K562 (cell line): ENCODE data around the gene THRSP. TPM values are rescaled to one million over a fixed set of nuclear protein-coding genes. Genes with fewer than 3 reads are reported as not detected.

Experiments
- CTCFL ChIP-seq: IDR thresholded peaks from 2 replicates; pipeline ENCODE4 v1.6.1; 2011; ENCODE audit warnings: borderline replicate concordance, low read depth, mild to moderate bottlenecking, moderate library complexity, low read length; ENCODE audit not compliant: insufficient read depth, poor library complexity, severe bottlenecking
- DNMT1 ChIP-seq: fragments of 450-650 bp; IDR thresholded peaks from 2 replicates; pipeline ENCODE4 v1.6.1; 2016; ENCODE audit warnings: antibody characterized with exemption, mild to moderate bottlenecking
- FOS ChIP-seq: IDR thresholded peaks from 3 replicates; pipeline ENCODE4 v1.6.1; 2011; ENCODE audit not compliant: insufficient read length; ENCODE audit errors: extremely low read depth
- FOXK1 ChIP-seq: sonication (generic); formaldehyde crosslinking; IDR thresholded peaks from 2 replicates; pipeline ENCODE4 v1.8.0; 2022; ENCODE audit warnings: missing genetic modification reagents, mild to moderate bottlenecking, borderline replicate concordance
- FOXO4 ChIP-seq: fragments of 450-650 bp; formaldehyde crosslinking; IDR thresholded peaks from 2 replicates; pipeline ENCODE4 v1.4.0; 2020; ENCODE audit warnings: mild to moderate bottlenecking, moderate library complexity
- FUS ChIP-seq: fragments of 200-400 bp; formaldehyde crosslinking; optimal IDR thresholded peaks from 2 replicates; pipeline ENCODE3; 2017; ENCODE audit warnings: low read depth, low read length
- HDAC6 ChIP-seq: IDR thresholded peaks from 2 replicates; pipeline ENCODE4 v1.6.1; 2012; ENCODE audit warnings: low read depth, mild to moderate bottlenecking, control low read depth, inconsistent platforms, low read length, moderate library complexity
- HMGXB4 ChIP-seq: sonication (generic); formaldehyde crosslinking; IDR thresholded peaks from 2 replicates; pipeline ENCODE4 v1.8.1; 2023; ENCODE audit warnings: mild to moderate bottlenecking, missing genetic modification reagents
- HNRNPLL ChIP-seq: fragments of 200-400 bp; formaldehyde crosslinking; IDR thresholded peaks from 2 replicates; pipeline ENCODE4 v1.6.1; 2017; ENCODE audit warnings: low read length, low read depth, mild to moderate bottlenecking; ENCODE audit not compliant: poor library complexity, severe bottlenecking
- MCM3 ChIP-seq: fragments of 450-650 bp; IDR thresholded peaks from 2 replicates; pipeline ENCODE4 v1.6.1; 2016
- MCM7 ChIP-seq, 2 experiments: fragments of 450-650 bp; IDR thresholded peaks; 2 replicates each; pipeline ENCODE4 v1.6.1; 2016 to 2018
- MEF2A ChIP-seq: IDR thresholded peaks from 2 replicates; pipeline ENCODE4 v1.6.1; 2011; ENCODE audit warnings: low read depth, mild to moderate bottlenecking, low read length, moderate library complexity; ENCODE audit not compliant: control insufficient read depth
- NCOA2 ChIP-seq, 2 experiments: fragments of 450-650 bp; IDR thresholded peaks; 2 replicates each; pipeline ENCODE4 v1.6.1; 2018; ENCODE audit warnings: mild to moderate bottlenecking in 2 of 2, moderate library complexity in 1 of 2; ENCODE audit not compliant: partially characterized antibody in 2 of 2
- PHF20 ChIP-seq: fragments of 450-650 bp; IDR thresholded peaks from 2 replicates; pipeline ENCODE4 v1.6.1; 2018; ENCODE audit not compliant: partially characterized antibody
- RBM17 ChIP-seq: fragments of 200-400 bp; formaldehyde crosslinking; IDR thresholded peaks from 2 replicates; pipeline ENCODE4 v1.6.1; 2017; ENCODE audit warnings: low read depth, mild to moderate bottlenecking, low read length, borderline replicate concordance
- RBM22 ChIP-seq: fragments of 200-400 bp; formaldehyde crosslinking; IDR thresholded peaks from 2 replicates; pipeline ENCODE4 v1.6.1; 2018; ENCODE audit warnings: low read length, low read depth; ENCODE audit not compliant: poor library complexity, severe bottlenecking
- SNRNP70 ChIP-seq: fragments of 200-400 bp; formaldehyde crosslinking; optimal IDR thresholded peaks from 2 replicates; pipeline ENCODE3; 2017; ENCODE audit warnings: low read depth, low read length
- SREBF1 ChIP-seq: fragments of 150-350 bp; IDR thresholded peaks from 2 replicates; pipeline ENCODE4 v1.6.1; 2014; ENCODE audit warnings: antibody characterized with exemption, low read depth, low read length, borderline replicate concordance
- ZFP36 ChIP-seq: fragments of 150-350 bp; IDR thresholded peaks from 2 replicates; pipeline ENCODE4 v1.6.1; 2018; ENCODE audit warnings: low read length, low read depth; ENCODE audit not compliant: partially characterized antibody
- ZKSCAN3 ChIP-seq: fragments of 250-450 bp; sonication (Bioruptor Pico); IDR thresholded peaks from 2 replicates; pipeline ENCODE4 v1.4.0; 2020
- ZNF140 ChIP-seq: fragments of 250-450 bp; sonication (Bioruptor Pico); IDR thresholded peaks from 2 replicates; pipeline ENCODE4 v1.8.0; 2021; ENCODE audit warnings: moderate library complexity, mild to moderate bottlenecking, inconsistent platforms
- ZNF449 ChIP-seq: fragments of 250-450 bp; sonication (Bioruptor Pico); IDR thresholded peaks from 2 replicates; pipeline ENCODE4 v1.8.0; 2022; ENCODE audit warnings: moderate library complexity, mild to moderate bottlenecking, inconsistent platforms
- polyA plus RNA-seq, 8 experiments: library from polyadenylated mRNA; depleted of rRNA in 4 of 8; stranded (reverse) in 5 of 8; unstranded in 3 of 8; fragments of >200 nt; fragmentation: Nextera tagmentation in 2 of 8; fragmentation: Illumina TruSeq in 1 of 8; extraction: Ambion mirVana in 2 of 8; extraction: Trizol in 1 of 8; gene quantifications; 2 replicates each; pipeline versions ENCODE4 v1.2.1 to v1.2.3, GENCODE V29; 2011 to 2014; ENCODE audit warnings: inconsistent platforms in 1 of 8, missing spikeins in 1 of 8
- total RNA-seq, 7 experiments: library from RNA; depleted of rRNA in 6 of 7; stranded (reverse); fragments of >200 nt in 6 of 7; fragmentation: Illumina TruSeq in 2 of 7; extraction: Trizol in 2 of 7; gene quantifications; 2 replicates each; pipeline versions ENCODE4 v1.2.1 to v1.2.3, GENCODE V29; 2011 to 2021; ENCODE audit warnings: low replicate concordance in 1 of 7

The THRSP gene
- total and polyA plus RNA-seq, 9 of the 15 experiments (the other 6 are each of a cell fraction or from before 2014, with no cell fraction given): 0.23 to 0.56 (median 0.31) TPM; not detected in 2

- TF ChIP-seq MCM3 (no peak), SNRNP70 (no peak), MEF2A (no peak), RBM22 (no peak), FOXO4 (CRISPR knock-in tag) (no peak), CTCFL (no peak), MCM7 (IDR thresholded peaks at IDR 0.05) (no peak), ZFP36 (no peak), SREBF1 (no peak), ZNF449 (CRISPR knock-in tag) (no peak; the same call in 1 of the 2 replicates), RBM17 (no peak), FOXK1 (no peak), ZNF140 (CRISPR knock-in tag) (no peak), FOS (no peak), FUS (no peak), NCOA2 (IDR thresholded peaks at IDR 0.05; ENCODE audit: partially characterized antibody in 2 of 2) (no peak), HNRNPLL (no peak), HDAC6 (no peak), ZKSCAN3 (no peak), HMGXB4 (CRISPR knock-in tag) (no peak), PHF20 (no peak), DNMT1 (no peak)
Measured at GRCh38 chr11:78050964-78051831, 12.5 kb upstream of the THRSP start (continued).
